NB4 (cell line): ENCODE results near the gene TRIM16.
"Not testable (repeated sequence)": the region's sequence is repeated elsewhere in the genome, so short reads cannot be mapped to it uniquely, and the experiment has no call there.

ENCODE experiments used
- MYC ChIP-seq: IDR thresholded peaks from 2 replicates; pipeline ENCODE4 v1.6.1; 2011; ENCODE audit warnings: low read depth, low read length
- POLR2A ChIP-seq: IDR thresholded peaks from 2 replicates; pipeline ENCODE4 v1.6.1; 2011; ENCODE audit warnings: mild to moderate bottlenecking; ENCODE audit not compliant: insufficient read length; ENCODE audit errors: extremely low read depth
- TF ChIP-seq, protein P1 (sequence below): IDR thresholded peaks from one replicate; pipeline ENCODE4 v1.5.1; 2012; ENCODE audit warnings: low read depth, low read length
- TF ChIP-seq, protein P2 (sequence below): IDR thresholded peaks from 2 replicates; pipeline ENCODE4 v1.6.1; 2011; ENCODE audit warnings: low read depth, low read length

DNA sequence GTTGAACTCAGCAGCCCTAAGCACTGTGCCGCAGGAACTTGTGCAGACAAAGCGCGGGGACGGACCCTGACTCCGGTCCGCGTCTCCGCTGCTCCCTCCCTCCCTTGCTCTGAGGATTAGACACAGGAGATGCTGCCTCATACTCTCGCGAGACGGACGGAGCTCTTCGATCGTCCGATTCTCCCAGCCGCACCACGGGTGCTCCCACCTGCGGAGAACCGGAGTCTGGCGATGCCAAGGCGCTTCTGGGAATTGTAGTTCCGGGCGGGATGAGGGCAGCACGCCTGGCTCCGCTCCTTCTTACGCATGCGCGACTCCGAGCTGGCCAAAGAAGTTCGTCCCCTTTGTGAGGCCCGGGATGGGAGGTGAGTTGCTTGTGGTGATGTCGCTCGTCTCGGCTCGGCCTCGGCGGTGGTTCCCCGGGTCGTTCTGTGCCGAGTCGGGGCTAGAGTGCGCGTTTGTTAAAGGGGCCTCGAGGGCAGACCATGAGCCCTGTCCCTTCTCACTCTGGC is 15.4 kb upstream of the TRIM16 start, which contains the start of gene ZNF286A:
- TF ChIP-seq, protein P1, sequence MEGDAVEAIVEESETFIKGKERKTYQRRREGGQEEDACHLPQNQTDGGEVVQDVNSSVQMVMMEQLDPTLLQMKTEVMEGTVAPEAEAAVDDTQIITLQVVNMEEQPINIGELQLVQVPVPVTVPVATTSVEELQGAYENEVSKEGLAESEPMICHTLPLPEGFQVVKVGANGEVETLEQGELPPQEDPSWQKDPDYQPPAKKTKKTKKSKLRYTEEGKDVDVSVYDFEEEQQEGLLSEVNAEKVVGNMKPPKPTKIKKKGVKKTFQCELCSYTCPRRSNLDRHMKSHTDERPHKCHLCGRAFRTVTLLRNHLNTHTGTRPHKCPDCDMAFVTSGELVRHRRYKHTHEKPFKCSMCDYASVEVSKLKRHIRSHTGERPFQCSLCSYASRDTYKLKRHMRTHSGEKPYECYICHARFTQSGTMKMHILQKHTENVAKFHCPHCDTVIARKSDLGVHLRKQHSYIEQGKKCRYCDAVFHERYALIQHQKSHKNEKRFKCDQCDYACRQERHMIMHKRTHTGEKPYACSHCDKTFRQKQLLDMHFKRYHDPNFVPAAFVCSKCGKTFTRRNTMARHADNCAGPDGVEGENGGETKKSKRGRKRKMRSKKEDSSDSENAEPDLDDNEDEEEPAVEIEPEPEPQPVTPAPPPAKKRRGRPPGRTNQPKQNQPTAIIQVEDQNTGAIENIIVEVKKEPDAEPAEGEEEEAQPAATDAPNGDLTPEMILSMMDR: not testable (repeated sequence)
- TF ChIP-seq, protein P2, sequence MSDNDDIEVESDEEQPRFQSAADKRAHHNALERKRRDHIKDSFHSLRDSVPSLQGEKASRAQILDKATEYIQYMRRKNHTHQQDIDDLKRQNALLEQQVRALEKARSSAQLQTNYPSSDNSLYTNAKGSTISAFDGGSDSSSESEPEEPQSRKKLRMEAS: peak; percentile 64; the same call in 1 of the 2 replicates
- peak; percentile 45 for TF ChIP-seq POLR2A
- TF ChIP-seq MYC: peak; percentile 54
